Activated B cell treated with CpG ODN at 0.5 μM for 24 hours (primary cell): ENCODE results near the gene RASAL2. TPM values are rescaled to one million over a fixed set of nuclear protein-coding genes. Genes with fewer than 3 reads are reported as not detected.

ENCODE experiments used
- ATAC-seq: fragments of 200-7000 bp; cut with Tn5 transposase; one replicate; pipeline ENCODE4 v1.10.0; 2021; ENCODE audit warnings: low read depth, mild to moderate bottlenecking, moderate library complexity
- CTCF ChIA-PET: fragments of 350-600 bp; sonication (Branson Sonifier 250); formaldehyde crosslinking; loops from one replicate; lab custom pipeline; 2021; ENCODE audit warnings: antibody characterized with exemption; lab: Charles Lee
- POLR2A ChIA-PET: fragments of 350-600 bp; sonication (Branson Sonifier 250); formaldehyde crosslinking; loops from one replicate; lab custom pipeline; 2021; ENCODE audit warnings: antibody characterized with exemption; lab: Charles Lee
- DNase-seq: peaks from one replicate; pipeline ENCODE4 v3.0.0; 2022
- H3K27ac Mint-ChIP-seq: one replicate; pipeline ENCODE4 v1.8.0; 2020; ENCODE audit warnings: mixed read lengths
- H3K27me3 Mint-ChIP-seq: one replicate; pipeline ENCODE4 v1.8.0; 2021; ENCODE audit warnings: mixed read lengths
- H3K36me3 Mint-ChIP-seq: one replicate; pipeline ENCODE4 v1.8.0; 2021; ENCODE audit warnings: low read depth, mixed read lengths
- H3K4me1 Mint-ChIP-seq: one replicate; pipeline ENCODE4 v1.8.0; 2021; ENCODE audit warnings: mixed read lengths
- H3K4me3 Mint-ChIP-seq: one replicate; pipeline ENCODE4 v1.8.0; 2020; ENCODE audit warnings: mild to moderate bottlenecking, mixed read lengths
- H3K9me3 Mint-ChIP-seq: one replicate; pipeline ENCODE4 v1.8.0; 2020; ENCODE audit warnings: mixed read lengths
- intact Hi-C: fragments of 100-400 bp; cut with micrococcal nuclease; formaldehyde crosslinking; loops from one replicate; pipeline ENCODE4 v1.15.1; 2024
- total RNA-seq: library from RNA; stranded (reverse); gene quantifications from 2 replicates; pipeline ENCODE4 v1.2.3, GENCODE V29; 2022
- TF ChIP-seq, protein P1 (sequence below): fragments of 200-600 bp; IDR thresholded peaks from one replicate; pipeline ENCODE4 v1.8.0; 2022; ENCODE audit warnings: antibody characterized with exemption, mild to moderate bottlenecking

The RASAL2 gene
- total RNA-seq, 1 donor from 2014 or later, result 0.16 TPM

DNA sequence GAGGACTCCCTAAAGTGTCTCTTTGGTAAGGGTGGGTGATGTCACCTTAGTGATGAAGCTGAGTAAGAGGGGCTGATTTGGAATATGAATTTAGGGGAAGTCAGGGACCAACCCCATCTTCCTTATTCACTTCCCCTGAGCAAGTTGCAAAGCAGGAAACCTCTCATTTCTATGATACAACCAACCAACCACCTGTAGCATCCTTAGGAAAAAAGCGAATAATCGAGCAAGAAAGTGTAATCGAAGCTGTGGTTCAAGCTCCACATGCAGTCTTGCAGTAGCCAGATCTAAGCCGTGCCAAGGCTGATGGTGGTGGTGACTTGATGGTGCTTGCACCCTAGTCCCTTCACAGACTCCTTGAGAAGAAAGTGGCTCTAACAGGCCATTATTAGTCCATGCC lies 422.2 kb downstream of the RASAL2 start:
- intact Hi-C loops, result no loop called here
- H3K36me3 Mint-ChIP-seq, result no peaks in the 10 kb centered on the region
- TF ChIP-seq, protein P1, sequence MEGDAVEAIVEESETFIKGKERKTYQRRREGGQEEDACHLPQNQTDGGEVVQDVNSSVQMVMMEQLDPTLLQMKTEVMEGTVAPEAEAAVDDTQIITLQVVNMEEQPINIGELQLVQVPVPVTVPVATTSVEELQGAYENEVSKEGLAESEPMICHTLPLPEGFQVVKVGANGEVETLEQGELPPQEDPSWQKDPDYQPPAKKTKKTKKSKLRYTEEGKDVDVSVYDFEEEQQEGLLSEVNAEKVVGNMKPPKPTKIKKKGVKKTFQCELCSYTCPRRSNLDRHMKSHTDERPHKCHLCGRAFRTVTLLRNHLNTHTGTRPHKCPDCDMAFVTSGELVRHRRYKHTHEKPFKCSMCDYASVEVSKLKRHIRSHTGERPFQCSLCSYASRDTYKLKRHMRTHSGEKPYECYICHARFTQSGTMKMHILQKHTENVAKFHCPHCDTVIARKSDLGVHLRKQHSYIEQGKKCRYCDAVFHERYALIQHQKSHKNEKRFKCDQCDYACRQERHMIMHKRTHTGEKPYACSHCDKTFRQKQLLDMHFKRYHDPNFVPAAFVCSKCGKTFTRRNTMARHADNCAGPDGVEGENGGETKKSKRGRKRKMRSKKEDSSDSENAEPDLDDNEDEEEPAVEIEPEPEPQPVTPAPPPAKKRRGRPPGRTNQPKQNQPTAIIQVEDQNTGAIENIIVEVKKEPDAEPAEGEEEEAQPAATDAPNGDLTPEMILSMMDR, result no peak
- ATAC-seq, result no peak
- H3K9me3 Mint-ChIP-seq, result no peaks in the 10 kb centered on the region
- H3K27ac Mint-ChIP-seq, result no peak overlapping the region
- no peaks in the 10 kb centered on the region for H3K4me1 Mint-ChIP-seq
- DNase-seq, result no peak
- ChIA-PET CTCF (no interaction called here), POLR2A (no interaction called here)
- H3K27me3 Mint-ChIP-seq, result peaks cover 2% of the 10 kb centered on the region
- no peak overlapping the region for H3K4me3 Mint-ChIP-seq

DNA sequence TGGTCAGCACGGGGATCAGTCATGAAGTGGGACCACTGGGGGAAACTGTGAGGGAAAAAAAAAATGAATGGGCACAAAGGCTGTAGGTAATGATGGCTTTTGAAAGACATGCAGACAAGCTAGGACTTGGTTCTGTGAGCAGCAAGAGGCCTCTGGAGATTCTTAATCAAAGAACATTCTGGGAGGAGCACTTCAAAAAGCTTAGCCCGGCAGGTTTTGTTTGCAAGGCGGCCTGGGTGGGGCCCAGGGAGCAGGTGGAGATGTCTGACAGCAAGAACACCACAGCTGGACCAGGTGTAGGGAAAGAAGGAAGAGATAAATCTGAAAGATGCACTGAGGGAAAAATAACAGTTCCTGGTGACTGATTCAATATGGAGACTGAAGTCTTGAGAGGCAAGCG lies 425.0 kb downstream of the RASAL2 start:
- no peaks in the 10 kb centered on the region for H3K4me1 Mint-ChIP-seq
- no peak overlapping the region for H3K4me3 Mint-ChIP-seq
- no peak overlapping the region for H3K27ac Mint-ChIP-seq
- DNase-seq (no peak), ATAC-seq (no peak)
- H3K27me3 Mint-ChIP-seq, result peaks cover 2% of the 10 kb centered on the region
- H3K9me3 Mint-ChIP-seq, result no peaks in the 10 kb centered on the region
- intact Hi-C loops, result no loop called here
- no peaks in the 10 kb centered on the region for H3K36me3 Mint-ChIP-seq
- TF ChIP-seq, protein P1, result no peak
- POLR2A ChIA-PET, result no interaction called here
- CTCF ChIA-PET, result interaction anchor here (0.9 kb wide), 1 partner anchor 13 kb away, joined by 3 read pairs; no protein-coding TSS in a partner anchor

- Mint-ChIP-seq H3K36me3 (no peaks in the 10 kb centered on the region), H3K4me3 (no peak overlapping the region), H3K9me3 (peaks cover 3% of the 10 kb centered on the region), H3K27me3 (no peaks in the 10 kb centered on the region), H3K27ac (no peak overlapping the region), H3K4me1 (no peaks in the 10 kb centered on the region)
- POLR2A ChIA-PET, result no interaction called here
- DNase-seq (no peak), ATAC-seq (no peak)
- intact Hi-C loops, result no loop called here
- TF ChIP-seq, protein P1, result no peak
- CTCF ChIA-PET, result no interaction called here
These were observed 426.9 kb downstream of the RASAL2 start for GRCh38 chr1:178520803-178521202.

- ATAC-seq (no peak), DNase-seq (no peak)
- Mint-ChIP-seq H3K4me1 (no peaks in the 10 kb centered on the region), H3K9me3 (peaks cover 3% of the 10 kb centered on the region), H3K27ac (no peak overlapping the region), H3K27me3 (no peaks in the 10 kb centered on the region), H3K36me3 (no peaks in the 10 kb centered on the region), H3K4me3 (no peak overlapping the region)
- TF ChIP-seq, protein P1, result no peak
- intact Hi-C loops, result no loop called here
- POLR2A ChIA-PET, result no interaction called here
- CTCF ChIA-PET, result no interaction called here
These were observed 427.3 kb downstream of the RASAL2 start for GRCh38 chr1:178521241-178521640.

GRCh38 chr1:178527117-178527516 lies 433.2 kb downstream of the RASAL2 start:
- POLR2A ChIA-PET, result no interaction called here
- CTCF ChIA-PET, result interaction anchor here (0.6 to 7.9 kb wide), 2 partner anchors 228 to 475 kb away, joined by 3 to 207 read pairs; no protein-coding TSS in a partner anchor
- DNase-seq (no peak), ATAC-seq (no peak)
- Mint-ChIP-seq H3K27me3 (no peaks in the 10 kb centered on the region), H3K4me1 (peaks cover under 1% of the 10 kb centered on the region), H3K27ac (no peak overlapping the region), H3K4me3 (no peak overlapping the region), H3K9me3 (peaks cover 3% of the 10 kb centered on the region), H3K36me3 (no peaks in the 10 kb centered on the region)
- intact Hi-C loops, result no loop called here
- TF ChIP-seq, protein P1, result no peak
